Transverse colon (tissue), 4 donors: ENCODE data around the gene TTC38. TPM values are rescaled to one million over a fixed set of nuclear protein-coding genes. Genes with fewer than 3 reads are reported as not detected.

Experiments
- DNase-seq: peaks from one replicate; pipeline ENCODE4 v3.0.0-alpha.2; 2019
- H3K27ac ChIP-seq, 4 donors: fragments of 200-600 bp; sonication (generic); 2 replicates each; pipeline ENCODE4 v1.5.1; 2016 to 2018; ENCODE audit warnings: inconsistent platforms in 4 of 4
- H3K27me3 ChIP-seq: fragments of 200-600 bp; sonication (generic); 2 replicates; pipeline ENCODE4 v1.5.1; 2017; ENCODE audit warnings: inconsistent platforms
- H3K36me3 ChIP-seq, 4 donors: fragments of 200-600 bp; sonication (generic); 2 replicates each; pipeline ENCODE4 v1.5.1; 2017 to 2019; ENCODE audit warnings: inconsistent platforms in 4 of 4
- H3K4me1 ChIP-seq, 4 donors: fragments of 200-600 bp; sonication (generic); 2 replicates each; pipeline ENCODE4 v1.5.1; 2017 to 2020; ENCODE audit warnings: inconsistent platforms in 4 of 4
- H3K4me3 ChIP-seq, 4 donors: fragments of 200-600 bp; sonication (generic); 1 replicate in 1 of 4; 2 replicates in 3 of 4; pipeline versions ENCODE4 v1.5.1 to v1.6.1; 2017 to 2019; ENCODE audit warnings: inconsistent platforms in 4 of 4
- H3K9me3 ChIP-seq, 2 donors: fragments of 200-600 bp; sonication (generic); 2 replicates each; pipeline ENCODE4 v1.5.1; 2017 to 2019; ENCODE audit warnings: inconsistent platforms in 2 of 2
- EP300 ChIP-seq: sonication (generic); formaldehyde crosslinking; IDR thresholded peaks from one replicate; pipeline ENCODE4 v1.6.1; 2017; ENCODE audit warnings: antibody characterized with exemption, low read depth
- POLR2A ChIP-seq: fragments of 450-650 bp; IDR thresholded peaks from one replicate; pipeline ENCODE4 v1.6.1; 2016; ENCODE audit warnings: antibody characterized with exemption, mild to moderate bottlenecking, moderate library complexity
- POLR2AphosphoS5 ChIP-seq, 3 donors: sonication (generic); formaldehyde crosslinking; IDR thresholded peaks; one replicate each; pipeline ENCODE4 v1.6.1; 2016; ENCODE audit warnings: antibody characterized with exemption in 3 of 3
- WGBS, 2 donors: methylation state at CpG; one replicate each; pipeline ENCODE4 v1.1.5; 2018; ENCODE audit warnings: low coverage in 1 of 2; 5-methylcytosine and 5-hydroxymethylcytosine counted together
- in situ Hi-C, 4 donors: fragments of 200-750 bp; cut with MboI; loops; one replicate each; pipeline versions ENCODE4 v1.15.0 to v1.15.1; 2017; ENCODE audit warnings: low sequenced_read_pairs in 3 of 4, low pct_ligation_motif_present in 1 of 4, low pct_unique_long_range_greater_than_20kb in 1 of 4
- intact Hi-C: fragments of 100-400 bp; cut with DNase I; formaldehyde crosslinking; loops from one replicate; pipeline ENCODE4 v1.15.1; 2023; ENCODE audit warnings: low total_unique reads
- total RNA-seq, 4 donors: library from RNA; depleted of rRNA; stranded (reverse); fragments of >200 nt; gene quantifications; one replicate each; pipeline ENCODE4 v1.1.0, GENCODE V29; 2016
- TF ChIP-seq, protein P1 (sequence below), 5 experiments: fragments of 200-600 bp in 3 of 5; fragments of 450-650 bp in 2 of 5; sonication (generic) in 3 of 5; IDR thresholded peaks; 1 replicate in 2 of 5; 2 replicates in 3 of 5; pipeline ENCODE4 v1.5.1; 2016 to 2017; ENCODE audit warnings: antibody characterized with exemption in 5 of 5, inconsistent platforms in 3 of 5, mild to moderate bottlenecking in 2 of 5, moderate library complexity in 1 of 5

TTC38 gene
- total RNA-seq, 4 donors from 2014 or later: 167 to 316 (median 292) TPM

DNA sequence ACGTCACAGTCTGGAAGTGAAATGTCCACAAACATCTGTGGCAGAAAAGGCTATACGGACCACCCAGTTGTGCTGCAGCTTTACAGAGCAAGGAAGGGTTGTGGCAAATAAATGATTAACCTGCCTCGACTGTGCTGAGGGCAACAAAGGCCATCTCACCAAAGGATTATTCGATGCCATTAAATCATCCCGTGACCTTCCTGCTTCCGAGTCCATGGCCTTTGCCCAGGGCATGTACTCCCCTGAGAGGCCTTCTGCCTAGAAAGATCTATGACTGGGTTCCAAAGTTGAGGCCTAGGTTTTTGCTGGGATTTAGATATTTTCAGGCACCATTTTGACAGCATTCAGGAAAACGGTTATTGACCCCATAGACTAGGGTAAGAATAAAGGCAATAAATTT is 26.9 kb upstream of the TTC38 start:
- Histone ChIP-seq H3K9me3 (no peaks in the 10 kb centered on the region), H3K4me3 (no peak overlapping the region), H3K27ac (no peak overlapping the region), H3K4me1 (peaks cover 0 to 16% (median 0%) of the 10 kb centered on the region in 4 donors), H3K36me3 (peaks cover 0 to 11% (median 4%) of the 10 kb centered on the region in 4 donors), H3K27me3 (no peaks in the 10 kb centered on the region)
- 63 to 95% methylated on average over 4 to 7 of the region's 7 CpGs for WGBS, 2 donors
- no peak for DNase-seq
- intact Hi-C loops: no loop called here
- TF ChIP-seq, protein P1, sequence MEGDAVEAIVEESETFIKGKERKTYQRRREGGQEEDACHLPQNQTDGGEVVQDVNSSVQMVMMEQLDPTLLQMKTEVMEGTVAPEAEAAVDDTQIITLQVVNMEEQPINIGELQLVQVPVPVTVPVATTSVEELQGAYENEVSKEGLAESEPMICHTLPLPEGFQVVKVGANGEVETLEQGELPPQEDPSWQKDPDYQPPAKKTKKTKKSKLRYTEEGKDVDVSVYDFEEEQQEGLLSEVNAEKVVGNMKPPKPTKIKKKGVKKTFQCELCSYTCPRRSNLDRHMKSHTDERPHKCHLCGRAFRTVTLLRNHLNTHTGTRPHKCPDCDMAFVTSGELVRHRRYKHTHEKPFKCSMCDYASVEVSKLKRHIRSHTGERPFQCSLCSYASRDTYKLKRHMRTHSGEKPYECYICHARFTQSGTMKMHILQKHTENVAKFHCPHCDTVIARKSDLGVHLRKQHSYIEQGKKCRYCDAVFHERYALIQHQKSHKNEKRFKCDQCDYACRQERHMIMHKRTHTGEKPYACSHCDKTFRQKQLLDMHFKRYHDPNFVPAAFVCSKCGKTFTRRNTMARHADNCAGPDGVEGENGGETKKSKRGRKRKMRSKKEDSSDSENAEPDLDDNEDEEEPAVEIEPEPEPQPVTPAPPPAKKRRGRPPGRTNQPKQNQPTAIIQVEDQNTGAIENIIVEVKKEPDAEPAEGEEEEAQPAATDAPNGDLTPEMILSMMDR (IDR thresholded peaks at IDR 0.05): no peak
- TF ChIP-seq EP300 (no peak), POLR2A (no peak), POLR2AphosphoS5 (IDR thresholded peaks at IDR 0.05) (no peak)
- in situ Hi-C loops: no loop called here

GRCh38 chr22:46241396-46242007 is 26.3 kb upstream of the TTC38 start:
- Histone ChIP-seq H3K27ac (no peak overlapping the region), H3K36me3 (peaks cover 0 to 6% (median 3%) of the 10 kb centered on the region in 4 donors)
- 71 to 90% methylated on average over 3 to 5 of the region's 5 CpGs for WGBS, 2 donors

GRCh38 chr22:46242076-46242475 is 25.7 kb upstream of the TTC38 start:
- Histone ChIP-seq H3K36me3 (peaks cover 0 to 5% (median under 1%) of the 10 kb centered on the region in 4 donors), H3K4me3 (no peak overlapping the region), H3K27ac (no peak overlapping the region), H3K9me3 (no peaks in the 10 kb centered on the region), H3K27me3 (no peaks in the 10 kb centered on the region), H3K4me1 (peaks cover 0 to 16% (median 0%) of the 10 kb centered on the region in 4 donors)
- TF ChIP-seq POLR2AphosphoS5 (IDR thresholded peaks at IDR 0.05): no peak
- TF ChIP-seq, protein P1 (IDR thresholded peaks at IDR 0.05): no peak
- TF ChIP-seq EP300: no peak
- TF ChIP-seq POLR2A: no peak
- 82 to 91% methylated on average over 2 to 10 of the region's 10 CpGs for WGBS, 2 donors
- DNase-seq: no peak
- intact Hi-C loops: no loop called here
- in situ Hi-C loops: no loop called here

More at GRCh38 chr22:46241396-46242007, 26.3 kb upstream of the TTC38 start:
- in situ Hi-C loops: no loop called here
- intact Hi-C loops: no loop called here
- TF ChIP-seq, protein P1 (IDR thresholded peaks at IDR 0.05): no peak
- TF ChIP-seq POLR2A (no peak), EP300 (no peak), POLR2AphosphoS5 (IDR thresholded peaks at IDR 0.05) (no peak)
- no peak for DNase-seq
- no peaks in the 10 kb centered on the region for H3K9me3 ChIP-seq
- no peaks in the 10 kb centered on the region for H3K27me3 ChIP-seq
- H3K4me1 ChIP-seq: peaks cover 0 to 16% (median 0%) of the 10 kb centered on the region in 4 donors
- H3K4me3 ChIP-seq: no peak overlapping the region

DNA sequence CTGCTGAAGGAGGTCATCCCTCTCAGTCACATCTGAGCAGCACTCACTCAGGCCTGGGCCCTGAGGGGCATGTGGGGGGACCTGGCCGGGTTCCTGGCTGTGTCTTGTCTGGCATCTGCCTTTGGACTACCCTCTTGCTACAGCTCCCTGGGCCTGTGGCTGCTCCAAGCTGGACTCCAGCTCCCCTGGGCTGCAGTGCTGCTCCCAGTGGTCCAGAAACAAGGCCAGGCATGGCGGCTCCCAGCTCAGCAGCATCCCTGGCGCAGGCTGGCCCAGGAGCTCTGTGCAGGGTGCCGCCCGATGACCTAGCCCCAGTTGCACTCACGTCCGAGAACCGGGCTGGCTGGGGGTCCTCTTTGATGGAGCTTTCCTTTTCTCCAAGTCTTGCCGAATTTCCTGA is 23.0 kb upstream of the TTC38 start:
- Histone ChIP-seq H3K27me3 (no peaks in the 10 kb centered on the region), H3K9me3 (no peaks in the 10 kb centered on the region), H3K36me3 (no peaks in the 10 kb centered on the region), H3K27ac (no peak overlapping the region), H3K4me3 (no peak overlapping the region), H3K4me1 (peaks cover 0 to 22% (median 5%) of the 10 kb centered on the region in 4 donors)
- no peak for TF ChIP-seq POLR2A
- TF ChIP-seq, protein P1 (IDR thresholded peaks at IDR 0.05): no peak
- no peak for TF ChIP-seq POLR2AphosphoS5 (IDR thresholded peaks at IDR 0.05)
- no peak for TF ChIP-seq EP300
- no peak for DNase-seq
- intact Hi-C loops (loop anchor here (5.0 kb wide), 1 partner anchor 92 kb away; the partner anchor contains the start of gene PPARA), in situ Hi-C loops (no loop called here)
- 93% methylated on average over 7 of the region's 9 CpGs; no CpG with 5 or more reads in 1 of the 2 donors for WGBS, 2 donors
